Fibroblast of lung (primary cell): ENCODE data around the gene PCDH12. TPM values are rescaled to one million over a fixed set of nuclear protein-coding genes. Genes with fewer than 3 reads are reported as not detected.

Source experiments
- DNase-seq, 2 donors: peaks; one replicate each; pipeline versions ENCODE4 v3.0.0 to v3.0.0-alpha.2; 2010; ENCODE audit warnings: low read depth in 2 of 2
- H2AFZ ChIP-seq: 2 replicates; pipeline ENCODE4 v1.5.1; 2012; ENCODE audit warnings: low read length, control low read depth, inconsistent platforms
- H3K27ac ChIP-seq: 2 replicates; pipeline ENCODE4 v1.5.1; 2011; ENCODE audit warnings: low read length, control low read depth; ENCODE audit not compliant: insufficient read depth
- H3K27me3 ChIP-seq: 2 replicates; pipeline ENCODE4 v1.5.1; 2011; ENCODE audit warnings: mild to moderate bottlenecking, low read length; ENCODE audit not compliant: control insufficient read depth, insufficient read depth
- H3K36me3 ChIP-seq: 2 replicates; pipeline ENCODE4 v1.5.1; 2011; ENCODE audit warnings: low read length; ENCODE audit not compliant: control insufficient read depth, insufficient read depth
- H3K4me1 ChIP-seq: 2 replicates; pipeline ENCODE4 v1.5.1; 2011; ENCODE audit warnings: low read length; ENCODE audit not compliant: control insufficient read depth, insufficient read depth; ENCODE audit errors: extremely low read depth
- H3K4me2 ChIP-seq: 2 replicates; pipeline ENCODE4 v1.5.1; 2011; ENCODE audit warnings: low read length, control low read depth; ENCODE audit not compliant: insufficient read depth; ENCODE audit errors: extremely low read depth
- H3K4me3 ChIP-seq, 4 experiments: fragments of 200-600 bp in 1 of 4; sonication (generic) in 1 of 4; replicated peaks in 1 of 4; 2 replicates each; pipeline ENCODE4 v1.5.1; 2011 to 2016; ENCODE audit warnings: low read length in 4 of 4, low read depth in 3 of 4, mild to moderate bottlenecking in 3 of 4, control low read depth in 2 of 4, inconsistent platforms in 1 of 4, mixed read lengths in 1 of 4; ENCODE audit not compliant: insufficient read depth in 1 of 4; ENCODE audit errors: control extremely low read depth in 1 of 4
- H3K79me2 ChIP-seq: 2 replicates; pipeline ENCODE4 v1.5.1; 2012; ENCODE audit warnings: mild to moderate bottlenecking, low read length, inconsistent platforms; ENCODE audit not compliant: control insufficient read depth, insufficient read depth
- H3K9ac ChIP-seq: 2 replicates; pipeline ENCODE4 v1.5.1; 2011; ENCODE audit warnings: mild to moderate bottlenecking, low read length, control low read depth; ENCODE audit not compliant: insufficient read depth
- H3K9me3 ChIP-seq: 2 replicates; pipeline ENCODE4 v1.5.1; 2012; ENCODE audit warnings: low read depth, low read length; ENCODE audit not compliant: control insufficient read depth, insufficient read depth
- H4K20me1 ChIP-seq: 2 replicates; pipeline ENCODE4 v1.5.1; 2011; ENCODE audit warnings: low read length; ENCODE audit not compliant: control insufficient read depth, insufficient read depth; ENCODE audit errors: extremely low read depth
- EZH2 ChIP-seq: IDR thresholded peaks from 2 replicates; pipeline ENCODE4 v1.5.1; 2012; ENCODE audit warnings: low read length, control low read depth, mild to moderate bottlenecking; ENCODE audit errors: missing control alignments
- polyA plus RNA-seq, 2 donors: library from polyadenylated mRNA; depleted of rRNA in 1 of 2; stranded (reverse) in 1 of 2; unstranded in 1 of 2; fragments of >200 nt; gene quantifications; 2 replicates each; pipeline ENCODE4 v1.2.1, GENCODE V29; 2011 to 2012; ENCODE audit warnings: missing spikeins in 1 of 2
- total RNA-seq: library from RNA; depleted of rRNA; stranded (reverse); fragments of >200 nt; gene quantifications from 2 replicates; pipeline ENCODE4 v1.2.1, GENCODE V29; 2014
- TF ChIP-seq, protein P1 (sequence below), 2 donors: IDR thresholded peaks in 1 of 2; conservative IDR thresholded peaks in 1 of 2; 1 replicate in 1 of 2; 2 replicates in 1 of 2; pipeline ENCODE4 v1.5.1; 2011 to 2012; ENCODE audit warnings: low read length in 2 of 2, control low read depth in 1 of 2, inconsistent platforms in 1 of 2, low read depth in 1 of 2, mild to moderate bottlenecking in 1 of 2

PCDH12 gene
- total and polyA plus RNA-seq, 2 donors (not counting 1 experiment from before 2014, with no cell fraction given), result under 0.01 to 0.02 TPM

GRCh38 chr5:141904551-141904950 lies 53.5 kb downstream of the PCDH12 start:
- Histone ChIP-seq H3K4me2 (no peak overlapping the region), H3K79me2 (no peaks in the 10 kb centered on the region), H3K9ac (no peak overlapping the region), H3K27ac (no peak overlapping the region), H3K4me1 (no peaks in the 10 kb centered on the region), H3K36me3 (no peaks in the 10 kb centered on the region), H2AFZ (no peak overlapping the region), H3K9me3 (no peaks in the 10 kb centered on the region), H3K4me3 (no peak overlapping the region), H3K27me3 (peaks cover 10% of the 10 kb centered on the region), H4K20me1 (no peaks in the 10 kb centered on the region)
- DNase-seq, result no peak
- TF ChIP-seq EZH2, result no peak
- TF ChIP-seq, protein P1, sequence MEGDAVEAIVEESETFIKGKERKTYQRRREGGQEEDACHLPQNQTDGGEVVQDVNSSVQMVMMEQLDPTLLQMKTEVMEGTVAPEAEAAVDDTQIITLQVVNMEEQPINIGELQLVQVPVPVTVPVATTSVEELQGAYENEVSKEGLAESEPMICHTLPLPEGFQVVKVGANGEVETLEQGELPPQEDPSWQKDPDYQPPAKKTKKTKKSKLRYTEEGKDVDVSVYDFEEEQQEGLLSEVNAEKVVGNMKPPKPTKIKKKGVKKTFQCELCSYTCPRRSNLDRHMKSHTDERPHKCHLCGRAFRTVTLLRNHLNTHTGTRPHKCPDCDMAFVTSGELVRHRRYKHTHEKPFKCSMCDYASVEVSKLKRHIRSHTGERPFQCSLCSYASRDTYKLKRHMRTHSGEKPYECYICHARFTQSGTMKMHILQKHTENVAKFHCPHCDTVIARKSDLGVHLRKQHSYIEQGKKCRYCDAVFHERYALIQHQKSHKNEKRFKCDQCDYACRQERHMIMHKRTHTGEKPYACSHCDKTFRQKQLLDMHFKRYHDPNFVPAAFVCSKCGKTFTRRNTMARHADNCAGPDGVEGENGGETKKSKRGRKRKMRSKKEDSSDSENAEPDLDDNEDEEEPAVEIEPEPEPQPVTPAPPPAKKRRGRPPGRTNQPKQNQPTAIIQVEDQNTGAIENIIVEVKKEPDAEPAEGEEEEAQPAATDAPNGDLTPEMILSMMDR (conservative IDR thresholded peaks at IDR 0.05 in 1 of 2, IDR thresholded peaks at IDR 0.05 in 1 of 2; ENCODE audit: low read depth in 1 of 2, low read length in 2 of 2), result no peak

DNA sequence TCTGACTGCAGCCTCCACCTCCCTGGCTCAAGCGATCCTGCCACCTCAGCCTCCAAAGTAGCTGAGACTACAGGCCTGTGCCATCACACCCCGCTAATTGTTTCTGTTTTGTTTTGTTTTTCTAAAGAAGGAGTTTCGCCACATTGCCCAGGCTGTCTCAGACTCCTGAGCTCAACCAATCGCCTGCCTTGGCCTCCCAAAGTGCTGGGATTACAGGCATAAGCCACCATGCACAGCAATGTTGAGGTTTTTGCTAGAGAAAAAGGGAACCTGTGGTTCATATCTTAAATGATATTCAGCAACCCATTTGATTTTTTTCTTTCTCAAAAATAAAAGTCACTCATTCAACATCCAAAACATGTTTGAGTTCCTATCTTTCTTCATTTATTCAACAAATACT lies 54.7 kb downstream of the PCDH12 start:
- Histone ChIP-seq H3K79me2 (no peaks in the 10 kb centered on the region), H3K27me3 (peaks cover 11% of the 10 kb centered on the region), H3K36me3 (no peaks in the 10 kb centered on the region), H3K4me1 (no peaks in the 10 kb centered on the region), H3K4me3 (no peak overlapping the region), H2AFZ (no peak overlapping the region), H3K4me2 (no peak overlapping the region), H3K27ac (no peak overlapping the region), H3K9me3 (no peaks in the 10 kb centered on the region), H4K20me1 (no peaks in the 10 kb centered on the region), H3K9ac (no peak overlapping the region)
- no peak for DNase-seq
- TF ChIP-seq, protein P1 (conservative IDR thresholded peaks at IDR 0.05 in 1 of 2, IDR thresholded peaks at IDR 0.05 in 1 of 2; ENCODE audit: low read depth in 1 of 2, low read length in 2 of 2), result no peak
- TF ChIP-seq EZH2, result no peak

DNA sequence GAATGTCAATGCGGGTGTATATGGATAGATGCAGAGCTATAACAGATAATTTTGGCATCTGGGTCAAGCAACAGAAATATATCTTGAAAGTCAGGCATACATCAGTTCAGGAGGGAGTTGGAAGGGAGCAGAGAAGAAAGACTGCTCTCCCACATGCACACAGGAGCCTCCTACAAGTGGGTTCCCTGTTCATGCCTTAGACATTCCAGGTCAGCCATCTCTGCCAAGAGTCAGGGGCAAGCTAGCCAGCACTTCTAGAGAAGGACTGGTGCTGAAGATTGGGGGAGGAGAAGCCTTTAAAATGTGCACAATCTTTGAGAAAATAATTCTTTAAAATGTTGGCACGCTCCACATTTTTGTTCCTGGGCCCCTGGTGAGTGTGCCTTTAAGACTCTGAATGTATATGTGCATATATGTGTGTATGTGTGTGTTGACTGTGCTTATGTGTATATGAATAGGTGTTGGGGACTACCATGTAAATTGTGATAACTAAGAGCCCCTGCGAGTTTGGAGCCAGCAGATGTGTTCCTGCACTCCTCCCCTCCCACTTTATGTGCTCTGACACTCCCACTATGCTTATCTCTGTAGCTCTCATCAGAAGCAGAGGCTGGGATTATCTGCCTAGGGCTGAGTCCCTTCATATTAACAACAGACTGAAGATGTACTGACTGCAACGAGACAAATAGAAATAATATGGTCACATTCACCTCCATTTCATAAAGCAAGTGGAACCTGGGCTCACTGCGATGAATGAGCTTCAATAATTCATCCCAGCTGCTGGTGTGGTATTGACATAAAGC lies 55.8 kb downstream of the PCDH12 start:
- Histone ChIP-seq H3K4me2 (no peak overlapping the region), H3K4me1 (no peaks in the 10 kb centered on the region), H3K27me3 (peaks cover 11% of the 10 kb centered on the region), H3K4me3 (no peak overlapping the region), H3K27ac (no peak overlapping the region), H2AFZ (no peak overlapping the region), H3K79me2 (no peaks in the 10 kb centered on the region), H4K20me1 (no peaks in the 10 kb centered on the region), H3K9me3 (no peaks in the 10 kb centered on the region), H3K36me3 (no peaks in the 10 kb centered on the region), H3K9ac (no peak overlapping the region)
- DNase-seq, result no peak
- no peak for TF ChIP-seq EZH2
- TF ChIP-seq, protein P1 (conservative IDR thresholded peaks at IDR 0.05 in 1 of 2, IDR thresholded peaks at IDR 0.05 in 1 of 2; ENCODE audit: low read depth in 1 of 2, low read length in 2 of 2), result no peak
